ENCODE results near the gene OR52E5.

OR52E5 gene

DNA sequence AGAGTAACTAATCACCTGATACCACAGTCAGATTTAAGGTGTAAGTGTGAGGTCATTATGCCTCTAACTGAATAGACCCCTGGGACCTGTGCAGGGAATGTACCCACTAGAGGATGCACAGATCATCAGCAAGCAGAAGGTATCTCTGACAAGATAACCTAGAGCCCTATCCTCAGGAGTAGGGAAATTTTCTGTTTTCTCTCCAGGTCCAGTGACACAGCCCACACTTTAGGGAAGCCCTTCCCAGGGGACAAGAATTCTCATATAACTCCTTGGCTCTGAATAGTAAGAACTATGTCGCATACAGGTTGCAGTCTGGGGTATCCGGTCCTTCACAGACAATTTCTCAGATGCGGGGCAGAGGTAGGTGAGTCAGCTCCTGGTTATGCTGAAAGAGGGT is at the start of gene OR52E5:
TSS of gene OR52E5 (plus strand) at position 301 of the 400 bp plus-strand sequence. CDS start 7,569 bp downstream, outside the sequence.
- DNase-seq, result no peak

DNA sequence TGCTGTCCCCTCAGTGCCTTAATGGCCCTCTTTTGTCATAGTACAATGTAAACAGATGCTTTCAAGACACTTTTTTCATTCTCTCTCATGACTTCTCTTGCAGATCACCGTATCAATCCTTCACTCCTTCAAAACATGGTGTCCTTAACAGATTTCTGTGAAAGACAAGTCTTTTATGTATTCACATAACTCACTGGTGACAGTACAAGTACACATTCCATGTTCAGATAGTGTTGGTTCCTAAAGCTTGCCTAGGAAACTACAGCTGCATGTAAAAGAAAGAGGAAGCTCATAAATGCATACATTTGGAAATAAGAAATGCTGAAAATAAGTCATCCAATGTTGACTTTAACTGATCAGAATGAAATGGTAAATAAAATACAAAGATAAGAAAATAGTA is 46.3 kb upstream of the OR52E5 start:
- DNase-seq, result no peak

DNA sequence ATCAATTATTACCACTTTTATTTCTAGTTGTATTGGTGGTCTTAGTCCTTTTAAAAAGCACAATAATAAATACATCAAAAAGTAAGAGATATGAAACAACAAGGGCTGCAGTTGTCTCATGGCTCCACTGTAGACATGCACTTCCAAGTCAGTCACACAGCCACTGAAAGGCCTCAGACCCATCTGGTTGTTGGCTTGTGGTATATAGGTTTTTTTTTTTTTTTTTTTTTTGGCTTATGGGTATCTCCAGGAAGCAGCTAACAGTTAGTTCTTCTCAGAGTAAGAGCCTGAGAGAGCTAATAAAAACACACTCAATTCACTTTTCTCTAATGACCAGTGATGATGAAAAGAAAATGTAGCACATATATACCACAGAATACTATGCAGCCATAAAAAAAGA is 45.3 kb upstream of the OR52E5 start:
- DNase-seq, result no peak

DNA sequence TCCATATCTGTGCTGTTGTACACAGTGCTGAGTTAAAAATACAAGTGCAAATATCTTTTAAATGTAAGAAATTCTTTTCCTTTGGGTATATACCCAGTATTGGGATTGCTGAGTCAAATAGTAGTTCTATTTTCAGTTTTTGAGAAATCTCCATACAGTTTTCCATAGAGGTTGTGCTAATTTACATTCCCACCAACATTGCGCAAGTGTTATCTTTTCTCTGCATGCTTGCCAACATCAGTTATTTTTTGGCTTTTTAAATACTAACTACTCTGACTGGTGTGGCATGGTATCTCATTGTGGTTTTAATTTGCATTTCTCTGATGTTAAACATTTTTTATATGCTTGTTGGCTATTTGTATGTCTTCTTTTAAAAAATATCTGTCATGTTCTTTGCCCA is 42.0 kb upstream of the OR52E5 start:
- no peak for DNase-seq

DNA sequence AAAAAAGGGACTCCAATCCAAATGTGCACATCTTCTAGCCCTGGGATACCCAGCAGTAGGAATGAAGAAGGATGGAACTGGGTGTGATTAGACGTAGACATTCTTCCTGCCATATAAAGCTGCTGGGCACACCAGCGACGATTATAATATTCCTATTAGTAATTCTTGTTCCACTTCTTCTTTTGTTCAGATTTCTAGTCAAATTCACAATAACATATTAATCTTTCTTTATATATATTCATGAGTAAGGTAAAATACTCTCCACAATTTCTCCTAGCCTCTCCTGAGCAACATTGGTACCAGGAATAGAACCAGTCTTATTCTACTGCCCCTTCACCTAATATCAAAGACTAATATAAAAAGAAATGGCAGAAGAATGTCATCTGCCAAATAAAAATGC is 35.4 kb upstream of the OR52E5 start, which contains the start of gene OR52E8:
TSS of gene OR52E8 (minus strand) at position 101 of the 400 bp plus-strand sequence. CDS start at position 101, 0 bp downstream.
- no peak for DNase-seq

DNA sequence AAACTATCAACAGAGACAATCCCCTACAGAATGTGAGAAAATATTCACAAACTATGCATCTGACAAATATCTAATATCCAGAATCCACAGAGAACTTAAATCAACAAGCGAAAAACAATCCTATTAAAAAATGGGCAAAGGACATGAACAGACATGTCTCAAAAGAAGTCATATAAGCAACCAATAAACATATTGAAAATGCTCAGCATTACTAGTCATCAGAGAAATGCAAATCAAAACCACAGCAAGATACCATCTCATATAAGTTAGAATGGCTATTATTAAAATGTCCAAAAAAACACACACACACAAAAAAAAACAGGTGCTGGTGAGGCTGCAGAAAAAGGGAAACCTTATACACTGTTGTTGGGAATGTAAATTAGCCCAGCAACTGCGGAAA is 27.2 kb upstream of the OR52E5 start:
- DNase-seq, result no peak

DNA sequence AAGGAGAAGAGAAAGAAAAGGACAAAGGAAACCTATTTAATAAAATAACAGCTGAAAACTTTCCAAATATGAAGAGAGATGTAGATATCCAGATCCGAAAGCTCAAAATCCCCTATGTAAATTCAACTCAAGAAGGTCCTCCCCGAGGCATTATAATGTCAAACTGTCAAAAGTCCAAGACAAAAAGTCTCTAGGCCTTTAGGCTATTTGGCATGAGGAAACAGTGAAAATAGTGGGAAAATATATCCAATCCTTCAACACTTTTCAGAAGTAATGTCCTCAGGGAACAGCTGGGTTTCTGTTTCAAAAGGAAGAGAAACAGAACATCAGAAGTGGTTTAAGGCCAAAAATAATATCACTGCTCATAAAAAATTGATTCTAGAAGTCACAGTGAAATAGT is 14.4 kb upstream of the OR52E5 start:
- no peak for DNase-seq

DNA sequence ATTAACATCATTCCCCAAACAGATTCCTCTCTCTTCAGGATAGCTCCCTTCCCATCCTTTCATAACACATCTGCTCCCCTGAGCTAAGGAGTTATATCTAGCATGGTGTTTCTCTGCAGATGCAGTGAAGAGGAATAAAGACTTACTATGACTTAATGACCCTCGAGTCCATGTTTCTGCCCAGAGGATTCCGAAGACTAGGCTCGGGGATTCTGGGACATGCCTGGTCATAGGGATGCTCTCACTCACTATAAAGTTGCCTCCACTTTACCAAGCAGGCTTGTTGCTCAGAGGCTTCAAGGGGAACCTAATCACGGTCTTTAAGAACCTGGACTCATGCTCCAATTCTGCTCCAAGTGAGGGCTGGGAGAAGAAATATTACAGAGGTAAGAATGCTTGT is 12.7 kb upstream of the OR52E5 start, which contains the start of gene OR52E4:
TSS of gene OR52E4 (plus strand) at position 301 of the 400 bp plus-strand sequence. CDS start 3,664 bp downstream, outside the sequence.
- no peak for DNase-seq

DNA sequence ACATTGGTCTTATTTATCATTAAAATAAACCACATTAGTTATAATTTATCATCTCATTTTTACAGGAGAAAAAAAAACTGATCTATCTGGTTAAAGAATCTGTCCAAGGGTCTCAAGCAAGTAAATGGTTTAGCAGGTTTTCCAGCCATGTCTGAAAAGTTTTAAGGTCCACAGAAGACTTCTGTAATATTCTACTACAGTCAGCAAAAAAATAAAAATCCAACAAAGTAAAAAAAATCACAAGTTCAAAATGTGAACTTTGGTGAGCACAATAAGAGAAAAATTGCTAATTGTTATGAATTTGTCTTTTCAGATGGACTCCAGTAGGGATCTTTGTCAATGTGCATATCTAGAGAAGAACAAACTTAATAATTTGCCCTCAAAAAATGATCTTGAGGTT is 11.3 kb upstream of the OR52E5 start:
- no peak for DNase-seq

DNA sequence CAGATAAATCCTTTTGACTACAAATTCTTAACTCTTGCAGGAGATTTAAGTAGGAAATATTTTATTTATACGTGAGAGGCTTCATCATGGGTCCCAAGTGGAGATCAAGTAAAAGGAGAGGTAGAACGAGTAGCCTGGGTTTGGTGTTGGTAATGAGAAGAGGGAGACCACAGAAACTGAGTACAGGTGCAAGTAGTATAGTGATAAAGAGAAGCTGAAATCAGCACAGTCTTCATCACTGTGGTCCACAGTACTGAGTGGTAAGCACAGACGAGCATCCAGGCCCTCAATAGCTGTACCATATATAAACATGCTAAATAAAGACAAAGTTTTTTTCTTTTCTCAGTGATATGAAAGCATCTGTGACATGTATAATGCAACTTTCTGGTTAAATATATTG is 5.8 kb upstream of the OR52E5 start:
- no peak for DNase-seq

DNA sequence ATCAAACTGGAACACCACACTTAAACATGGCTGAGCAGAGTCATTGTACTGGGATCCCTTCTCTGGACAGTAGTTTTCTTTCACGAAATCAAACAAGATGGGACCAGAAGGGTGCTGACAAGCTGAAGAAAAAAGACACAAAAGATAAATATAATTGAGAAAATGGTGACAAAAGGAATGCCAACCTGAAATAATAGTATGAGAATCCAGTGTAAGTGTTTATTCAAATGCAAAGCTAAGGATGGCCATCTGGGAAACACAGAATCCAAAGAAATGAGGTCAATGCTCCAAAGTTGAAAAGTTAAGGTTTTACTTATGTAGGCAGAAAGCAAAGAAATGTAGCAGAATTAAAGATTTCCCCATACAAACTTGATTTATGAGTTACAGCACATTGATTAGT is 5.3 kb upstream of the OR52E5 start:
- no peak for DNase-seq

DNA sequence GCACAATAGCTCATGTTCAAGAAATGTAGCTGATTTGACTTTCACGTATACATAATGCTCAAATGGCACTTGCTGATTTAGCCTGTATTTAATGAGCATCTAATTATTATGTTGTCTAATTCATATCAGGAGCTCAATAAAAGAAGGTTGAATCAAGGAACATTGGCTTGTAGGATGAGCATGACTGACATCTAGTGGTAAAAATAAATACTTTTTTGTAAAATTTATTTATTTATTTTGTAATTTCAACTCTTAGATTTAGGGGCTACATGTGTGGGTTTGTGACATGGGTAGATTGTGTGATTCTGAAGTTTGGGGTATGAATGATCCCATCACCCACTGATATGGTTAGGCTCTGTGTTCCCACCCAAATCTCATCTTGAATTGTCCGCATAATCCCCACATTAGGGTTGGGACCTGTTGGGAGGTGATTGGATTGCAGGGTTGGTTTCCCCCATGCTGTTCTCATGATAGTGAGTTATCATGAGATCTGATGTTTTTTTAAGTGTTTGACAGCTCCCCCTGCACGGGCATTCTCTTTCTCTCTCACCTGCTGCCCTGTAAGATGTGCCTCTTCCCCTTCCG is 1.7 kb upstream of the OR52E5 start:
- DNase-seq, result no peak

DNA sequence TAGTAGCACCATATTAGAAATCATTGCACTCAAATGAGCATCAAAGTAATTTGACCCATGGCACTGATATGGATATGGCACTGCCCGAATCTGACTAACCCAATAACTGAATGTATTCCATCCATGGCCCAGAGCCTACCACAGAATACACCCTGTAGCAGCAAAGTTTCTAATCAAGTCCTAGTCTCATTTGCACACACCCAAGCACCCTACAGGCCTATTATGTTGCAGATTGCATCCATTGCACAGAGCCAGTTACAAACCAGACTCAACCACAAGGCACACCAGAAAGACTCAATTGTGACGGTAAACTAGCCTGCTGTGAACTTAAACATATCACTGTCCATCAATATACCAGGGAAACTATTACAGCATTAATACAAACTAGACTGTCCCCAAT is 6.5 kb downstream of the OR52E5 start:
- no peak for DNase-seq

DNA sequence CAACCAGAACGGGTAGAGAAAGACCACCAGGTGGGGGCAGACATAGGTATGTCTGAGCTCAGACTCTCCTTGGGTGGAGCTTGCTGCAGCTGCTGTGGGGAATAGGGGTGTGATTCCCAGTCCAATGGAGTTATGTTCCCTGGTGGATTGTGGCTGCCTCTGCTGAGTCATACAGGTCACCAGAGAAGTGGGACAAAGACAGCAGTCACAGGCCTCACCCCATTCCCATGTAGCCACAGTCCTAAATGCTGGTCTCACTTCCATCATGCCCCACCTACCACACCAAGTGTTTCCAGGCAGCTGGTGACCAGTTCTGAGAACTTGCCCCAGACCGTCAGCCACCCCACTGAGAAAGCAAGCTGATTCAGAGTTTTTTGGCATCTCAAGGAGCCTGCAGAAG is 17.5 kb downstream of the OR52E5 start:
- no peak for DNase-seq

DNA sequence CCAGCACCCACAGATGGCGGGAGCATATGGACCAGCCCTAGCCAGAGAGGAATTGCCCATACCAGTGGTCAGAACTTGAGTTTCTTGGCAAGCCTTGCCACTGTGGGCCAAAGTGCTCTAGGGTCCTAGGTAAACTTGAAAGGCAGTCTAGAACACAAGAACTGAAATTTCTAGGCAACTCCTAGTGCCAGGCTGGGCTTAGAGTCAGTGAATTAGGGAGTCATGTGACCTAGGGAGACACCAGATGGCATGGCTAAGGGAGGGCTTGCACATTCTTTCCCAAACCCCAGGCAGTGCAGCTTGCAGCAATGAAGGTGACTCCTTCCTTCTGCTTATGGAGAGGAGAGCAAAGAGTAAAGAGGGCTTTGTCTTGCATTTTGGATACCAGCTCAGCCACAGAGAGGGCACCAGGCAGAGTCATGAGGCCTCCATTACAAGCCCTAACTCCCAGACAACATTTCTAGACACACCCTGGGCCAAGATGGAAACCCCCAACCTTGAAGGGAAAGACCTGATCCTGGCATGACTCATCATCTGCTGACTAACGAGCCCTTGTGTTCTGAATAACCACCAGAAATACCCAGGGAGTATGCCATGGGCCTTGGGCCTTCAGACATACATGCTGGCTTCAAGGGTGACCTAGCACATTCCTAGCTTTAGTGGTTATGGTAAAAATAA is 29.9 kb downstream of the OR52E5 start:
- DNase-seq, result no peak

DNA sequence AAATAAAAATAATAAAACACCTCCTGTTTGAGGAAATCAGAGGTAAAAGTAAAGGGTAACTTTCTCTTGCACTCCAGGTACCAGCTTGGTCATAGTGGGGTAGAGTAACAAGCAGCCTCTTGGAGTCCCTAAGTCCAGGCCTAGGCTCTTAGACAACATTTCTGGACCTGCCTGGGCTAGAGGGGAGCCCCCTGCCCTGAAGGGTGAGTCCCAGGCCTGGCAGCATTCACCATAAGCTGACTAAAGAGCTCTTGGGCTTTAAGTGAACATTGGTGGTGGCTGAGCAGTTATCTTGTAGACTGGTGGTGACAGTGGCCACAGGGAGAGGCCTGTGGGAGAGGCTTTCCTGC is 30.4 kb downstream of the OR52E5 start:
- DNase-seq, result no peak

DNA sequence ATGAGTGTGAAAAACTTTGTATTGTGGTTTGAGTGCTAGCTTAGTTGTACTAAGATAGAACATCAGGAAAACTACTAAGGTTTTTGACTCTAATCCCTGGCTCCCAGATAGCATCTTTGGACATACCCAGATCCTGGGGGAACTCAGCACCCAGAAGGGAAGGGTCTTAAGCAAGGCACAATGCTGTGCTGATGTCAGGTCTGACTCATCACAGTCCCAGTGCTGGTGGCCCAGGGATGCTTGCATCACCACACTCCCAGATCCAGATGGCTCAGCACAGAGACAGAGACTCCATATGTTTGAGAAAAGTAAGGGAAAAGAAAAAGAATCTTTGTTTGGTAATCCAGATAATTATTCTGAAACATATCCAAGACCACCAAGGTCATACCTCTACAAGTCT is 30.8 kb downstream of the OR52E5 start:
- no peak for DNase-seq

DNA sequence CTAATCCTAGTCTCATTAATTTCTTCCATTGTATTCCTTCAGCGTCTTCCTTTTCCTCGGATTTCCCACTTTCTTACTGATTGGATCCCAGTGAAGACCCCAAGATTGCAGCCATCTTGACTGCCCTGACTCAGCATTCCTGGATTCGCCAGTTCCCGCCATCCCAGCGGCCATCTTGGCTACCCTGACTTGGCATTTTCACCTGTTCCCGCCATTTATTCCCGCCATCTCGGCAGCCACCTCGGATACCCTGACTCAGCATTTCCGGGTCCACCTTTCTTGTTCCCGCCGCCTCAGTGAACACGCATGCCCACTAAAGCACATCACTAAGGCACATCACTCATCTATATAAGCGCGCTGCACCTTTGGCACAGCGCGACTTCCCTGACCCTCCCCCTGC is 35.3 kb downstream of the OR52E5 start:
- no peak for DNase-seq

DNA sequence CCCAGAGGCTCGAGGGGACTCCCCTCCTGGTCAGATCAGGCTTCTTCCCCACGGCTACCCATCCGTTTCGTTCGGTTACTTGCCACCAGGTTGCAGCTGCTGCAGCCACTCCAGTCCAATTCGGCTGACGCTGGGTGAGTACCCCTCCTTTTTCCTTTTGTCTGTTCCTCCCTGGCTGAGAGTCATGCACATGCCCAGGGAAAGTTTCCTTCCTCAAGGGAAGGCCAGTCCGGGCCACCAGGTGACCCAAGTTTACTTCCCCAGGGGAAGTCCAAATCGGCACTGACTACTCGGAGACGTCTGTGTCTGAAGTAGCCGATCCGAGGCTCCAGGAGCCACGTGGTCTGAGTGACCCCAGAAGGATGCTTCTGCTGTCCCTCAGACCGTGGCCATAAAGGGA is 35.8 kb downstream of the OR52E5 start:
- DNase-seq, result no peak

DNA sequence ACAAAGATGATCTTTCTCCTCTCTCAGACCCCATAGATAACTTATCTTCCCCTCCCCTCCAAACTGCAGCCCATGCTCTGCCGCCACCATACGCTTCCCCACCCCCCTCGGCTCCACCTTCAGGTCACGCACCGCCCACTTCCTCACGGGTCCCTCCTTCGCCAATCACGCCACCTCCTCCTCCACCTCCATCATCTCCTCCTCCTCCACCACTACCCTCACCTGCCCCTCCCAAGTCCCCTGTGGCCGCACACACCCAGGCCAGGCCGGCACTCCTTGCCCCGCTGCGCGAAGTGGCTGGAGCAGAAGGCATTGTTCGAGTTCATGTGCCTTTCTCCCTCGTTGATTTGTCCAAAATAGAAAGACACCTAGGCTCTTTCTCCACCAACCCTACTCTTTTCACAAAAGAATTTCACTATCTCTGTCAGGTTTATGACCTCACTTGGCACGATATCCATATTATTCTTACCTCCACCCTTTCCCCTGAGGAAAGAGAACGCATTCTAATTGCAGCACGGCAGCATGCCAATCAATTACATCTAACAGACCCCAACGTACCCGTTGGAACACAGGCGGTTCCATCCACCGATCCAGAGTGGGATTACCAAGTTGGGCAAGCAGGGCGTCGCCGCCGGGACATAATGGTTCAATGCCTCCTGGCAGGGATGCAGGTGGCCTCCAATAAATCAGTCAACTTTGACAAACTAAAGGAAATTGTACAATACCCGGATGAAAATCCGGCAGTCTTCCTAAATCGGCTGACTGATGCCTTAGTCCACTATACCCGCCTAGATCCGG is 36.8 kb downstream of the OR52E5 start:
- DNase-seq, result no peak

DNA sequence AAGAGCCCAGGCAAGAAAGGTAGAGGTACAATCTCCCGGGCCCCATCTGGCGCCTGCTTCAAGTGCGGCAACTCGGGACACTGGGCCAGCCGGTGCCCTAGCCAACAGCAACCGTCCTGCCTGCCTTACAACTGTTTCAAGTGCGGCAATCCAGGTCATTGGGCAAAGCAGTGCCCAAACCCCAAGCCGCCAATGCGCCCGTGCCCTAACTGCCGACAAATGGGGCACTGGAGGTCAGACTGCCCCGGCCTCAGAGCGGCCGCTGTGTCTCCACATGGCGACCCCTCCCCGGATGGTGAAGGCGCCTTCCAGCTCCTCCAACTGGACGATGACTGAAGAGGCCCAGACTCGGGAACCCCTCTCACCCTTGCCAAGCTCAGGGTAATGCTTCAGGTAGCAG is 37.6 kb downstream of the OR52E5 start:
- no peak for DNase-seq

DNA sequence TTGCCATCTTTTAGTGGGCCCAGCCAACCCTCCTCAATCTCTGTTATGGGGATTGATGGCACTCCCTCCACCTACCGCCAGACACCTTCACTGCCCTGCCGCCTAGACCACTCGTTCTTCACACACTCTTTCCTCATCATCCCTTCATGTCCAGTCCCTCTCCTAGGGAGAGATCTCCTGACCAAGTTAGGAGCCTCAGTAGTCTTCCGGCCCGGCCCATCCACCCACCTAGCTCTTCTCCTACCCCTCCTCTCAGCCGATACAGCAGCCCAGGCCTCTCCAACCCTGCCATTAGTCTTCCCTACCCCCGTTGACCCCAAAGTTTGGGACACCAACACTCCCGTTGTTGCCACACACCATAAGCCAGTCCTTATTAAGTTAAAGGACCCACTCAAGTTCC is 38.1 kb downstream of the OR52E5 start:
- no peak for DNase-seq

DNA sequence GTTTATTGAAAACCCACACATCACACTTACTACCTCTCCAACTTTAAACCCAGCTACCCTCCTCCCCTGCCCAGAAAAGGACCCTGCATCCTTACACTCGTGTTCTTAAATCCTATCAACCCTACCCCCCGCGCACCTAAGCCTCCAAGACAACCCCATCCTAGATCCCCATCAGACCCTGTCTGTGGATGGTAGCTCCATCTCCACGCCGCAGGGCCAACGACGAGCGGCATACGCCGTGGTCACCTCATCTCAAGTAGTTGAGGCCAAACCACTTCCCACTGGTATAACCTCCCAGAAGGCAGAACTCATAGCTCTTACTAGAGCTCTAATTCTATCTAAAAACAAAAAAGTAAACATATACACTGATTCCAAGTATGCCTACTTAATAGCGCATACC is 39.7 kb downstream of the OR52E5 start:
- DNase-seq, result no peak

DNA sequence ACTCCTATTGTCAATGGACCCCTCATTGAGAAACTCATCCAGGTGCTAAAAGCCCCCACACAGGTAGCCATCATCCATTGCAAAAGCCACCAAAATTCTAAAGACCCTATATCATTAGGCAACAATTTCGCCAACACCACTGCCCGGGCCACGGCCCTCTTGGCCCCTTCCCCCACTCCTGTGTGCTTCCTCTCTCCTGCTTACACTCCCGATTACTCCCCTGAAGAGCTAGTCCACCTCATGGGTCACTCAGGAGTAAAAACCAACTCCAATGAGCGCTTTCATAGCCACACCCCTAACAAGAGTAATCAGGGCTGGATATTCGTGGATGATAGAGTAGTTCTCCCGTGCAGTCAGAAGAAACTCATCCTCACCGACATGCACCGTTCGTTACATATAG is 40.1 kb downstream of the OR52E5 start:
- DNase-seq, result no peak
